DMS53 treated with DMSO at 0.1 percent for 48 hours (cell line): Measurements from ENCODE around the gene CLSTN2.

Experiments used
- DNase-seq: peaks from one replicate; lab custom pipeline; 2025; ENCODE audit not compliant: unreplicated experiment; lab: John Stamatoyannopoulos, UW

Gene CLSTN2

GRCh38 chr3:140441006-140441405 is 506.0 kb downstream of the CLSTN2 start:
- no peak for DNase-seq

GRCh38 chr3:140442621-140443020 is 507.6 kb downstream of the CLSTN2 start:
- no peak for DNase-seq

GRCh38 chr3:140443073-140443472 is 508.1 kb downstream of the CLSTN2 start:
- DNase-seq, result no peak

- no peak for DNase-seq
Observed at GRCh38 chr3:140443806-140444205, 508.8 kb downstream of the CLSTN2 start.

GRCh38 chr3:140446734-140447133 is 511.7 kb downstream of the CLSTN2 start:
- DNase-seq, result no peak

- DNase-seq, result no peak
Observed at GRCh38 chr3:140447136-140447535, 512.2 kb downstream of the CLSTN2 start.

GRCh38 chr3:140448001-140448400 is 513.0 kb downstream of the CLSTN2 start:
- no peak for DNase-seq

- DNase-seq, result no peak
Observed at GRCh38 chr3:140449413-140450256, 514.6 kb downstream of the CLSTN2 start.

GRCh38 chr3:140453750-140454149 is 518.8 kb downstream of the CLSTN2 start:
- DNase-seq, result no peak

GRCh38 chr3:140455521-140456214 is 520.7 kb downstream of the CLSTN2 start:
- no peak for DNase-seq

GRCh38 chr3:140456974-140457373 is 522.0 kb downstream of the CLSTN2 start:
- DNase-seq, result no peak

- no peak for DNase-seq
Observed at GRCh38 chr3:140459462-140459861, 524.5 kb downstream of the CLSTN2 start.

- DNase-seq, result no peak
Observed at GRCh38 chr3:140461250-140461649, 526.3 kb downstream of the CLSTN2 start.

- DNase-seq, result no peak
Observed at GRCh38 chr3:140463355-140463754, 528.4 kb downstream of the CLSTN2 start.

- DNase-seq, result no peak
Observed at GRCh38 chr3:140465988-140466387, 531.0 kb downstream of the CLSTN2 start.

GRCh38 chr3:140466535-140466934 is 531.5 kb downstream of the CLSTN2 start:
- no peak for DNase-seq

- DNase-seq, result peak; percentile 54
Observed at GRCh38 chr3:140467104-140467577, 532.2 kb downstream of the CLSTN2 start.

GRCh38 chr3:140467796-140468315 is 532.9 kb downstream of the CLSTN2 start:
- DNase-seq, result no peak

GRCh38 chr3:140468407-140468806 is 533.4 kb downstream of the CLSTN2 start:
- no peak for DNase-seq

- no peak for DNase-seq
Observed at GRCh38 chr3:140469491-140469890, 534.5 kb downstream of the CLSTN2 start.

- DNase-seq, result no peak
Observed at GRCh38 chr3:140470211-140470610, 535.2 kb downstream of the CLSTN2 start.

GRCh38 chr3:140470962-140471361 is 536.0 kb downstream of the CLSTN2 start:
- no peak for DNase-seq
